Endometrial microvascular endothelial cells (primary cell): Measurements from ENCODE around the gene CRYBA2. TPM values are rescaled to one million over a fixed set of nuclear protein-coding genes. Genes with fewer than 3 reads are reported as not detected.

Experiments used
- in situ Hi-C: cut with HindIII; loops from 2 replicates; pipeline ENCODE4 v1.10.0; 2017; ENCODE audit warnings: low sequenced_read_pairs, low pct_unique_long_range_greater_than_20kb; ENCODE audit errors: inconsistent ontology term
- total RNA-seq: library from RNA; depleted of rRNA; stranded (reverse); fragments of >200 nt; gene quantifications from one replicate; pipeline ENCODE4 v1.2.3, GENCODE V29; 2015; ENCODE audit errors: inconsistent ontology term

CRYBA2 gene
- total RNA-seq, 1 donor from 2014 or later = not detected

GRCh38 chr2:218986148-218986761, 7.0 kb downstream of the CRYBA2 start:
- in situ Hi-C loops = no loop called here

DNA sequence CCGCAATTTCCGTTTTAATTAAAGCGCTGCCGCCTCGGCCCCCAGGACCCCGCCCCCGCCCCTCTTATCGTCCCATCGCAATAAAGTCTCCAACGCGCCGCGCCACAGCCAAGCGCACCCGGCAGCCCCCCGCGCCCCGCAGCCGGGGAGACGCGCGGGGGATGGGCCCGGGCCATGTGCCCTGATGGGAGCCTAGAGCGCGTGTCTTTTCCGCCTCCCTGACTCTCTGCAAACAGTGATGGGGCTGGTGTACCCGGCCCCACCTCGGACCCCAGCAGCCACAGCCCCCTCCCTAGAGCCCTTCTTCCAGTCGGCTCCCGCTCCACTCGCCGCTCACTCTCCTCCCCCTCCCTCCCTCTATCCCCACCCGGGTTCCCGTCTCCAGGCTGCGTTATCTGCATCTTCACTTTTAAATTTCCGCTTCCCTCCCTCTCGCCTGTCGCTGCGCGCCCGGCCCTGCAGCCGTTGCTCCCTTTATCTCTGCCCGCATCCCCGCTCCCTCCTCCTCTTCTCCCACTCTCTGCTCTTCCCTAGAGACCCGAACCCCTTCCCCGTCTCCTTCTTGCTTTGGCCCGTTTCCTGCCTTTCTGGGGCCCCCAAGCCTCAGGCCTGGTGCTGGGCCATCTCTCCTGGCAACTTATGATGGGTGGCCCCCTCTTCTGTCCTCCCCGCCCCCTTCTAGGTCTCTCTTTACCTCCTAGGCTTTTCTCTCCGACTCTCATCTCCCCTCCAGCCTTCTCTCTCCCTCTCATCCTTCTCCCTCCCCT, 7.7 kb downstream of the CRYBA2 start:
- in situ Hi-C loops = no loop called here

- in situ Hi-C loops = no loop called here
Measured at GRCh38 chr2:218985021-218985324, 8.2 kb downstream of the CRYBA2 start, which contains the start of gene FEV. TSS of gene FEV (minus strand) at chr2:218985184. CDS start at chr2:218985075, 109 bp downstream.

DNA sequence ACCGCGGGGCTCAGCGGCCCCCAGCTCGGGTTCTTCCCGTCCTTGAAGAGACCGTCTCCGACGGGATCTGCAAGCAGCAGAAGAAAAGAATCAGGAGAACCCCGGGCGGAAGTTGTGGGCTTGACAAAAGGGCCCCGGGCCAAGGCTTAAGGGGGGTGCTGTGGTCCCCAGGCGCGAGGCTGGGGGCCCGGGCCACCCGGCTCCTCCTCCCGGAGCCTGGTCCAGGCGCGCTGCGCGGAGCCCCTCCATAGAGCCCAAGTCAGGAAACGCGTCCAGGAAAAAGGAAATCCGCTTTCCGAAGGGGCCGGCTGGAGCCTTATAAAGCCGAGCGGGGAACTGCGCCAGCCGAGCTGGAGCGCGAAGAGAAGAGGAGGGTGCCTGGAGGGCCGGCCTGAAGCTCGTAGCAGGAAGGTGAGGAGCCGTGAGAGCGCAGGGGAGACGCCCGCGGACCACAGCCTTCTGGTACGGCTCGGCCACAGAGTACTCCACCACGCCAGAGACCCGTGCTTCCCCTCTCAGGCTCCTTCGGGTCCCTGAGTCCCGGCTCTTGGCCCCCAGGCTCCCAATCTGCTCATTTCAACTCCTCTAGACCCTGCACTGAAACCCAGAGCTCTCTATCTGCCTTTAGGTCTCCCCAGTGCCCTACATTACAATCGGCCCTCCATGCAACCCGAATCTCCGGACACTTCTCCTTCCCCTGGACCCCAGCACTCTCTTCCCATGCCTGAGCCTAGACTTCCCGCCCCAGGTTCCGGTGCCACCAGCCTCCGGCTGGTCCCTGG, 8.8 kb downstream of the CRYBA2 start:
- in situ Hi-C loops = no loop called here

GRCh38 chr2:218983934-218984238, 9.3 kb downstream of the CRYBA2 start:
- in situ Hi-C loops = no loop called here

GRCh38 chr2:218983263-218983933, 9.8 kb downstream of the CRYBA2 start:
- in situ Hi-C loops = no loop called here

DNA sequence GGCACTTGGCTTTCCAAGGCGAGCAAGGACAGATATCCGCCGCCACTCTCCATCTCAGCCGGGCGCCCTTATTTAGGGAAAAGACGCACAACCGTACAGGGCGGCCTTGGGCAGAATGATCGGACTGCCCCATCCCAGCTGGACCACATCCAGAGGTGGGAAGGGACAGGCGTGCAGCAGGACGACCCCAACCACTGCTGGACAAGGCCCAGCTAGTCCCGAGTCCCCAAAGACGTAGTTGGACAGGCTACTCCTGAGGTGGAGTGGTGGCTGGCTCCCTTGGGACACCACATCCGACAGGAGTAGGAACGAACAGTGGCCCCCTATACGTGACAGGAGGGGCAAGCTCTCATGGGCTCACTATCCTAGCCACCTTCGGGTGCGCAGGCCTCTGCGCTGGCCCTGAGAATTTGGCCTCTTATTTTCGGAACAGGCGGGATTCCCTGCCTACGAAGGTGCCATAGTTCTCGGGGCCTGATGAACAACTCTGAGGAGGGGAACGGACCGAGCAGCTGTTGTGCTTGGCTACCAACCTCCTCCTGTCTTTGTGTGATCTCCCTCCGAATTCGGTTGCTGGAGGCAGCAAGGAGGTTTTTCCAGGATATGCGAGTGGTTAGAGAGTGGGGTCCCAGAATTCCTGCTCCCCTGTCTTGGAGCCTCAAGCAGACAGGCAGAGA, 10.5 kb downstream of the CRYBA2 start:
- in situ Hi-C loops = no loop called here

- in situ Hi-C loops = no loop called here
Measured at GRCh38 chr2:218981881-218982585, 11.2 kb downstream of the CRYBA2 start.

DNA sequence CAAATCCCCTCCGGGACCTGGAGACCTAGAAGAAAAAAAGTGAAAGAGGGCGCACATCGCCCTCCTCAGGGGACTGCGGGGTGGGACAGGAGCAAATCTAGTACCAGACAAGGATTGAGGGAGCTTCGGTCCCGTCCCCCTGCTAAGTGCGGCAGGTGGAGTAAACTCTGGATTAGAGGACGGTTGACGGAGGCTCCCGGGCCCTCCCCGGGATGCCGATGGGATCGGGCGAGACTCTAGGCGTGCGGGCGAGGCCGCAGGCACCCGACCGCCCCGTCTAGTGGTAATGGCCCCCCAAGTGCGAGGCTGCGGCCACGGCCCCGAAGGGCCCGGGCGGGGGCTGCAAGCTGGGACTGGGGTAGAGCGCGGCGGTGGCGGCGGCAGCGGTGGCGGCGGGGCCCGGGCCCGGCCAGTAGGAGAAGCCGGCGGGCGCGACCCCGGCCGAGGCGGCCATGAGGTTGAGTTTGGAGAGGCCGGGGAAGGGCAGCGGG, 11.8 kb downstream of the CRYBA2 start:
- in situ Hi-C loops = no loop called here

DNA sequence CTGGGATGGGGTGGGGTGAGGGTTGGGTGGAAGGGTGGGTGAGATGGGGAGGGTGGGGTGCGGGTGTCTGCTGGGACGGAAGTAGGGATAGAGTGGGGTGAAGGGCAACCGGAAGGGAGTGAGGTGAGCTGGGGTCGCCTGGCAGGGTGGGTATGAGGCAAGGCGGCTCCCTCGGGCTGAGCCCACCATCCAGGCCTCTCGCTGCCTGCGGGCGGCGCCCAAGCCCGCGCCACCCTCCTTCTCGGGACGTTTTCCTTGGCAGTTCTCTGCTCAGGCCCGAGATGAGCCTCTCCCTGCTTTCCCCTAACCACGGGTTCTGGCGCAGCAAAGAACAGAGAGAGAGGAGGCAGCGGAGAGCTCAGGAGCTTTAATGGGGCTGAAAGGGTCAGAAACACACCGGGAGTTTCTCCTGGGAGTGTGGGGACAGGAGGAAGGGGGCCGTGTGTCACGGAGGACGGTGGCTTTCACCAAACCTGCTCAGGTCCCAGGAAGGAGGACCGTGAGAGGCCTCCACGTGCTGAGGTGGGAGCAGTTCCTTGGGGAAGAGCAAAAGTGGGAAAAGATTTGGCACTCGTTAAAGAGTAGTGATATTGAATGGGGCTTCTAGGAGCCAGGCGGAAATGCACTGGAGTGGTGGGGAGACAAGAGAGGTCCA, 12.4 kb downstream of the CRYBA2 start:
- in situ Hi-C loops = no loop called here

GRCh38 chr2:218979846-218980734, 13.1 kb downstream of the CRYBA2 start:
- in situ Hi-C loops = no loop called here

GRCh38 chr2:218975060-218975777, 18.0 kb downstream of the CRYBA2 start:
- in situ Hi-C loops = no loop called here

DNA sequence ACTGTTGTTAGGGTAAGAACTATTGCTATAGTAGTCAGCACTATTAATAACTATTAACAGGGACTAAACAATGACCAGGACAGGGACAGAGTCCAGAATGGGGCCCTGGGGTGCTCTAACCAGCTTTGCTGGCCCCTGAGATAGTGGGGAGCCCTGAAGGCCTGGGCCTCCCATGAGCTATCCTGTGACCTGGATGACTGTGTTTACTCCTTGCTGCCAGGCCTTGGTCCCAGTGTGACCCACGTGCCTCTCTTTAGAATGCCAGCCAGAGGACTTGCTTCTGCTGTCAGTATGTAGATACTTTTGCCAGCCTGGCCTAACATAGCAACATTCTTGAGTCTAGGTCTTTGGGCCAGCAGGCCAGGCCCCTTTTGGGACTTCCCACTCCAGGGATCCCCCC, 22.3 kb downstream of the CRYBA2 start:
- in situ Hi-C loops = no loop called here

- in situ Hi-C loops = no loop called here
Measured at GRCh38 chr2:218964041-218964771, 29.0 kb downstream of the CRYBA2 start.

DNA sequence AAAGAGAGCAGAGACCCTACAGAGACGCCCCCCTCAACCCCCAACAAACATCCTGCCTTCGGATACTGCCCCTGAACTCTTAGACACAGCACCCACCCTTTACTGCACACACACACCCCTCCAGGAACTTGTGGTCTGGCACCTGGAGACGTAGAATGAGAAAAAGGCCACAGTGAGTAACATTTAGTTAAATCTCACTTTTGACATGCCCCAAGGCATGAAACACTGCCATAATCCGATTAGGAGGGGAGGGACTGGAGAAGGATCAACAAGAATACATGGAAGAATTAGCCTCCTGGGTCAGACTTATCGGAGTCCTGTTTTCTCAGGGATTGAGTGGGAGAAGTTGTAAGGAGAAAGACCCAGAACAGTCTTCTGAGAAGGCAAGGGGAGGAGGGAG, 29.6 kb downstream of the CRYBA2 start:
- in situ Hi-C loops = no loop called here
